Measurements from ENCODE around the gene CAMK1G.

Gene CAMK1G

DNA sequence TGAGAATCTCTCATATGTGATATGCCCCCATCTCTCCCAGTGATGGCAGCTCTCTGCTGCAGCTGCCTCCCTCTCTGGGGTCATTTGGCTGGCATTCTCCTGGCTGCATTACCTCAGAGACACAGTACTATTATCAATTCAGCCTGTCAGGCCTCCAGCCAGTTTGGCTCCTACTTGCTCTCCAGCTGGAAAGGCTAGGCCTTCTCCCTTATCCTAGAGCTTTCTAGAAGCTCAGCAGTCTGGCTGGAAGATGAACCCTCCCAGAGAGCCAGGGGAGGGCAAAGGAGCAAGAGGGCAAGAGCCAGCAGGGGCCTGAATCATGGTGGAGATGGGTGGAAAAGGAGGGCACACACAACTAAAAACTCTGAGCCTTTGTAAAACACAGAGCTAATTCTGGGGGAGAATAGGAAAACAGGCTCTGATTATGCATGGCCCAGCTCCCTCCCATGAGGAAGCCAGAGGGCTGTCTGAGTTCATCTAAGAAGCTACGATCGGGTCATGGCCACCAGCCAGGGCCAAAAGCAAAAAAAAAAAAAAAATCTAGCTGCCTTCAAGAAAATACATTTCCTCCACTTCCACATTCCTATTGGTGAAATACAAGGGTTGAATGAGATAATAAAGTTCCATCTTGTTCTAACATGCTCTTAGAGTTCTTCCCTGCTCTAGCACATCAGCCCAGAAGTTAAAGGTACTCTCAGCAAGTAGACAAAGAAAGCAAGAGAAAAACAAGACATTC is 59.9 kb downstream of the CAMK1G start:
- no peak for DNase-seq

DNA sequence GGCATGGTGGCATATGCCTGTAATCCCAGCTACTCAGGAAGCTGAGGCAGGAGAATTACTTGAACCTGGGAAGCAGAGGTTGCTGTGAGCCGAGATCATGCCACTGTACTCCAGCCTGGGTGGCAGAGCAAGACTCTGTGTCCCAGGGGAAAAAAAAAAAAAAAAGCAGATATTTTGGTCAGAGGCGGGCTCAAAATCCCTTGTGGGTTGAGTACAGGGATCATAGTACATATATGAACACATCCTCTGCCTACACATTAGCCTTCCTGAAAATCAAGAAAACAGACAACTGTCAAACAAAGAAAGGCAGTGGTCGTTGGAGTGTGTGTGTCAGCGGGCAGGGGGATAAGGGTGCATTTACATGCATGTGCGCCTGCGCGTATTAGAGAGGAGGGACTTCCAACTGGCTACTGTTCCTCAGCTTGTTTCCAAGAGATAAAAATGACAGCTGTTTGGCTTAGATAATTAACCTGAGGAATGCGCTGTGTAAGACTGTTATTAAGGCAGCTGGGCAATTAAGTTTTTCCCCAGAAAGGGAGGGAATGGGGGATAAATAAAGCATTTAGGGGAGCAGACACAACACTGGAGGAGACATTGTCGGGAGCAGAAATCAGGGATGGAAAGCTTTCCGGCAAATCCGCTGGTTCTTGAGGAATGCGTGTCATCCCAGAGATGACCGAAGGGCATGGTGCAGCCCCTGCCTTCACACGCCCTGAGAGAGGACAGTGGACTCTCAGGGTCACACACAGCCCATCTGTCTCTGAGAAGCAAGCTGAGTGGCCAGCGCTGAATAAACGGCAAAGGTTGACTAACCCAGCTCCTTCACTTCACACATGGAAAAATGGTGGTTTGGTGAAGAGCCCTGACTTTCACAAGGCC is 62.3 kb downstream of the CAMK1G start:
- no peak for DNase-seq

GRCh38 chr1:209646558-209646957 is 63.0 kb downstream of the CAMK1G start:
- no peak for DNase-seq

- no peak for DNase-seq
These were observed 63.6 kb downstream of the CAMK1G start for GRCh38 chr1:209647156-209647555.

GRCh38 chr1:209648346-209648745 is 64.8 kb downstream of the CAMK1G start:
- no peak for DNase-seq

DNA sequence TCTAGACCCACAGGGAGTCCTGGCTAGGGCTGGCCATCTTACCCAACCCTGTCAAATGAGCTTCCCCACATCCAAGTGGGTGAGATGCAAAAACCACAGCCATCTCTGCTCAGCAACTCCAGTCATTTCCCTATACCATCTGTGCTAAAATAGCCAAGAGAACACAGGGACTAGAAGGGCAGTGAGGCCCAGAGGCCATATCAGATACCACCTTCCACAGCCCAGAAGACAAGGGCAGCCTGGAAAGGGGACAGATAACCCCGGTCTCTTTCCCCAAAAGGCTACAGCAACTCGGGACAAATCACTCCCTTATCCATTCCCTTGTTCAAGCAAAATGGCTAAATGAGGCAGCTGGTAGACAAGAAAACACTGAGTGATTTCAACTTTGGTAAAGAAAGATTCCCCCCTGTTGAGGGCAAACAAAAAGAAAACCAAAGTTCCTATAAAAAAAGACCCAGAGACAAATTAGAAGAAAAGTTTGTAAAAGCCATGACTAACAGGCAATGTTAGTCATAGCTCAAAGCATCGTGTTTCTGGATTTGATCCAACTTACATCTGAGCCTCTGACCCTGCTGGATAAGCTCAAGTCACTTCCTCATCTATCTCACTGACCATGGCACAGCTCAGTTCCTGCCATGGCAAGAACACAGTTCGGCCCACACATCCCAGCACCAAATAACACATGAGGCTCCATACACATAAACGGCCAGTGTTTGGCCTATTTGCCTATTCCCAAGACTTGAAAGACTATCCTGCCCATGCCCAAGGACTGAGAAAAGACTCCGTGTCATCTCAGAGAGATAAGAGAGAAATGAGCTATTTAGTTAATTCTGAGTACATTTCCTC is 65.6 kb downstream of the CAMK1G start:
- peak; percentile 29 to 39 for DNase-seq

DNA sequence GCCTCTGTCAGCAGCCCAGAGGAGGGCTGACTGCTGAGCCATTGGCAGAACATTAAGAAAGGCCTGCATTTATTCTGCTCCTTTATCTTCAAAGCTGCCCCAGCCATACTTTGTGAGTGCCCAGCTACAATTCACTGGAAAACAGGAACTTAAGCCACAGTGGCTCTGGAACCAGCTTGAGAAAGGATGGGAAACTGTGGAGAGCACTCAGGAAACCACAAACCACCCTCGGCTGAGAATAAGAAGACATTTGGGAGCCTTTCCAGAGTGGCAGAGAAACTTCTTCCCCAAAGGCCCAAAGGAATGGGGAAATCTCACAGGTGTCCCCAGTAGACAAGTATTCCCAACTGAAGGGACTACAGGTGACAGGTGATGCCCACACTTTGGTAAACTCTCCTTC is 66.9 kb downstream of the CAMK1G start:
- no peak for DNase-seq

DNA sequence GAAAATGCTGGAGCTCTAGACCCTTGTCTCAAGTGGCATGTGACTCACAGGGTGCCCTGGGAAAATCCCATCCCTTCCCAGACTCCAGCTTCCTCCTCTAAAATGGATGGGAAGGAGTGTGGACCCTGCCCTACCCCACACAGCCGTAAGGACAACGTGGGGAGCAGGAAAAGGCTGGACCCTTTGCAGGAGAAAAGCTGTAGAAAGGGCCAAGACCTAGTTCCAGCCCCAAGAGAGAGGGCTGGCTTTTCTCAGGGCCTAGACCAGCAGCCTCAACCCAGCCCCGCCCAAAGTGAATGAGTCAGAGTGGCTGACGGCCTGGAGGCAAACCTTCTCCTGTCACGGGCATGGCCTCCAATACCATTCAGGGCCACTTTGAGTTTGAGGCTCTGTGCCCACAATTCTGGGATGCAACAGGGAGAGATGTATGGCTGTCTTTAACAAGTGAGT is 67.6 kb downstream of the CAMK1G start:
- peak in 1 of 2 donors; percentile 51 for DNase-seq

DNA sequence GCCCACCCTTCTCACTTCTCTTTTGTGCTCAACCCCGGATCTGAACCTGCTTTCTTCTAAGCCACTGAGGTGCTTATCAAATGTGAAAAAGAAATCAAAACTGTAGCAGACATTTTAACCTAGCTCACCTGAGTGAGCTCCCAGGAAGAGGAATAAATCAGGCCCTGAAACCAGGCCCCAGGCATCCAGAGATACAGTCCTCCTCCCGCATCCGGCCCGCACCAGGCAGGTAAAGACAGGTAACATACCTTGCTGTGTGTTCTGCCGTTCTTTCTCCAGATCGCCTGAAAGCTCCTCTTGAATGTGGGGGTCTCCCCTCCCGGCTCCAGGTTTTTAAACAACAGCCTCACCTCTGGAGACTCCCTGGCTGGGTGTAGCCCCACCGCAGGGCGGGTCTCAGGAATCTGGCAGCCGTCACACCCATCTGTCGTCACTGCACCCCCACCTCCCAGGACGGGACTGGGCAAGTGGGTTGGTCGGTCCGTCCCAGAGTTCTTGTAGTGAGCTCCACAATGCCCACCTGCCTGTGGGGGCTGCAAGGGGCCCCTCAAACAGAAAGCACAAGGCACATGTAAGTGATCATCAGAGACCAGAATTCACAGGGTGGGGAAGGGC is 68.7 kb downstream of the CAMK1G start, which contains the start of gene LAMB3:
TSS of gene LAMB3 (minus strand) at position 305 of the 615 bp plus-strand sequence. CDS start 1,481 bp downstream, outside the sequence.
- no peak for DNase-seq

- peak in 1 of 2 donors; percentile 13 for DNase-seq
These were observed 69.4 kb downstream of the CAMK1G start for GRCh38 chr1:209652873-209653401.

DNA sequence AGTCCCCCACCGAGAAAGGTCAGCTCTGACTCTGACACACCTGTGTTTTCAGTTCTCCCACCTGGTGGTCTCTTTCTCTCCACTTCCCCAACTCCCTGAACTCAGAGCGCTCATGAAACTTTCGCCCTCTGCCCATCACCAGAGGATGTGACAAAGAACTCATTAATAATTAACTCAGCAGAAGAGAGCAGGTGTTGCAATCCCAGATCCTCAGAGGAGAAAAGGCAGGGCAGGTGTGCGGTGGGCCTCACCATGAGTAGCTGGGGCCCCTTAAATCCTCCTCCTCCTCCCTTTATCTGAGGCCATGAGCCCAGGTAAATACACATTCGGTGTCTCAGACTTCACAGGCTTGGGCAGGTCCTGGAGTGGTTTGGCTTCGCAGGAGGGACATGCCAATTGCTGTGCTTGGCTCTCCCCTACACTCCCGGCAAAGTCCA is 70.4 kb downstream of the CAMK1G start:
- DNase-seq: no peak

- DNase-seq: no peak
These were observed 72.1 kb downstream of the CAMK1G start for GRCh38 chr1:209655411-209656231.

DNA sequence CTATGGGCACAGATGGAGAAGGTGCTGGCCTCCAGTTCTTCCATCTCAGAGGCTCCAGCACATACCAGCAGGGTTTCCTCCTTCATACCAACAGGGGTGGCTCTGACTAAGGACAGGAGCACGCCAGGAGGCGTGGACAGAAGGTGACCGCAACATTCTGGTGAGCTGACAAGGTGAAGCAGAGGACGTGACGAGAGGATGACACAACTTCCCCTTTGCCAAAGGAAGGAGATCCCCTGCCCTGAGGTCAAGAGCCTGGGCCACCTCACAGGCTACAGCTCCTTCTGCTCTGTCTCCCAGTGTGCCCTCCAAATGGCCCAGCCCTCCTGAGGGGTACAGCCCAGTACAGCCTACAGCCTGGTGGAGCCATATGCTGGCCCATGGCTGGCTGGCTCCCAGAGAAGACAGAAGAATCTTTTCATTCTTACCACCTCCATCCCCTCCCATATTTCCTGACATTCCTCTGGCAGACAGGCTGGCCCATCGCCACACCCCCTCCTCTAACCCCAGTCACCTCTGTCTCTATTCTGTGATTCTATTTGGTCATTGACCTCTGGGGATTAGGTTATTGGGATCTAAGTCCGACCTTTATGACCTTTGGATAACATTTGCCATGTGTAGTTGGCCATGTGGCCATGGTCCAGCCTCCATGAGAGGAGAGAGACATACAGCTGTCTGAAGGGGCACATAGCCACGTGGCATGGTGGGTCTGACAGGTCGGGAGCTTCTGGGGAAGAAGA is 73.8 kb downstream of the CAMK1G start:
- DNase-seq: peak in 1 of 2 donors; percentile 31

- DNase-seq: no peak
These were observed 74.4 kb downstream of the CAMK1G start for GRCh38 chr1:209657918-209658317.

DNA sequence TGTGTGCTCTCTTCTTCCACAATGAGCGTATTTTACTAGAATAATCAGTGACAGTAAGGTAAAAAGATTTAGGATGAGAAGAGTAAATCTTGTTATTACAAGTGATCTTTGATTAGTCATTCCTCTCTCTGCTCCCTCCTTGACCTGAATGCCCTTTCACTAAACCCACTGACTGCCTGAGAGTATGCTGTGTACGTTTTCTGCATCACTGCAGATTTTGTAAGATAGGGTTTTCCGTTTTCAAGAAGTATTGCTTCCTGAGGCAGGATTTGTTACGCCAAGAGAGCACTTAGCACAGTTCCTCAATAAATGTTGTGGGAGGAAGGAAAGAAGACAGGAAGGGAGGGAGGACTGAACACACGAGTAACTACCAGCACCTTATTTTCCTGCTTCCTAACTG is 76.4 kb downstream of the CAMK1G start:
- DNase-seq: no peak

GRCh38 chr1:209661071-209661470 is 77.6 kb downstream of the CAMK1G start:
- no peak for DNase-seq

GRCh38 chr1:209662879-209663327 is 79.4 kb downstream of the CAMK1G start:
- no peak for DNase-seq

All from bone marrow (tissue), 2 donors.